ENCODE data around the gene HS3ST3A1.

The HS3ST3A1 gene

GRCh38 chr17:13594310-13594709 lies 7.4 kb downstream of the HS3ST3A1 start:
- no peak overlapping the region for H3K4me3 ChIP-seq (ENCODE audit: low read depth, low read length)
- no peak for DNase-seq (ENCODE audit: low read depth)
- no peak for TF ChIP-seq CTCF (IDR thresholded peaks at IDR 0.05; ENCODE audit: insufficient read depth, low read depth, low read length, missing control alignments)

DNA sequence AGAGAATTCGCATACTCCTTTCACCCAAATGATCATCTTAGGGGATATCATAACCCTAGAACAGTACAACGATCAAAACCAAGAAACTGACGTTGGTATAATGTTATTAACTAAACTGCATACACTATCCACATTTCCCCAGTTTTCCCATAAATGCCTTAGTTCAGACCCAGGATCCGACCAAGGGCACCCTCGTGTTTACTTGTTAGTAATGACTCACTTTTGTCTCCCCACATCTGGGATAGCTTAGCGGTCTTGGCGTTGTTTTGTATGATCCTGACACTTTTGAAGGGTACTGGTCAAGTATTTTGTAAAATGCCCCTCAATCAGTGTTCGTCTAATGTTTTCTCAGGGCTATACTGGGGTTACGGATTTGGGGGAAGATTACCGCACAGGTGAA lies 8.0 kb downstream of the HS3ST3A1 start:
- no peak for TF ChIP-seq CTCF (IDR thresholded peaks at IDR 0.05; ENCODE audit: insufficient read depth, low read depth, low read length, missing control alignments)
- no peak for DNase-seq (ENCODE audit: low read depth)
- H3K4me3 ChIP-seq (ENCODE audit: low read depth, low read length): no peak overlapping the region

- DNase-seq (ENCODE audit: low read depth): no peak
- no peak for TF ChIP-seq CTCF (IDR thresholded peaks at IDR 0.05; ENCODE audit: insufficient read depth, low read depth, low read length, missing control alignments)
- no peak overlapping the region for H3K4me3 ChIP-seq (ENCODE audit: low read depth, low read length)
These were observed 8.5 kb downstream of the HS3ST3A1 start for GRCh38 chr17:13593021-13593751.

DNA sequence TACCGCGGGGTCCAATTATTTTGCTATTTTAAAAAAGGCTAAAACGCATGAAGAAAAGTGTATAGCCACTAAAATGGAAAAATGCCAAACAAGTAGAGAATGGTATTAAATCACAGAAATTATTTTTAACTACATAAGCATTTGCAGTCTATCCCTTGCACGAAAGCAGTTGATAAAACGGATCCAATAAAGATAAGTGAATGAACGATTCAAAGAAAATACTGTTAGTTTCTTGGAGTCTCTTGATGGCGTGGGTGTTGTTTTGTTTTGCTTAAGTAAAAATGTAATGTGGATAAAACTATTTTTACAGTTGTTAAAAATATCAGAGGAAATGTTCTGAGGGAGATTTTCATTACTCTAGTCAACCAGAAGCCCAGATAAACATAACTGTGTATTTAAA lies 9.3 kb downstream of the HS3ST3A1 start:
- no peak for TF ChIP-seq CTCF (IDR thresholded peaks at IDR 0.05; ENCODE audit: insufficient read depth, low read depth, low read length, missing control alignments)
- no peak for DNase-seq (ENCODE audit: low read depth)
- no peak overlapping the region for H3K4me3 ChIP-seq (ENCODE audit: low read depth, low read length)

DNA sequence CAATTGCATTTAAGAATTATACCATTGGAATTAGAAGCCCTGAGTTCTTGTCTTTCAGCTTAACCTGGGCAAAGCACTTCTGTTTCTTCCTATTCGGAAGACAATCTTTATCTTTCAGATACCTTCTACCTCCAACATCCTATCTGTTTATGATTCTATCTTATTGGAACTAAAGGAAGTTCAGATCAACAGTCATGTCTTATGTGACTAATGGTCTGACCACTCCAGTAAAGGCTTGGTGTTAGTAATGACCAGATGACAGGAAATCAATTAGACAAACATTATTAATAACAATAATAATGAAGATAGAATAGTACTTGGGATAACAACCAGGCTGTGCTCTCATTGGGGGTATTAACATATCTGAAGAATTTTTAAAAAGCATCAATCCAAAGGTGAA lies 11.3 kb downstream of the HS3ST3A1 start:
- no peak overlapping the region for H3K4me3 ChIP-seq (ENCODE audit: low read depth, low read length)
- DNase-seq (ENCODE audit: low read depth): no peak
- no peak for TF ChIP-seq CTCF (IDR thresholded peaks at IDR 0.05; ENCODE audit: insufficient read depth, low read depth, low read length, missing control alignments)

GRCh38 chr17:13589658-13590057 lies 12.1 kb downstream of the HS3ST3A1 start:
- no peak for TF ChIP-seq CTCF (IDR thresholded peaks at IDR 0.05; ENCODE audit: insufficient read depth, low read depth, low read length, missing control alignments)
- peak; percentile 41 for DNase-seq (ENCODE audit: low read depth)

More at GRCh38 chr17:13589658-13590057, 12.1 kb downstream of the HS3ST3A1 start:
- H3K4me3 ChIP-seq (ENCODE audit: low read depth, low read length): no peak overlapping the region
